Karpas-422 (cell line): ENCODE data around the gene ADGRF5. TPM values are rescaled to one million over a fixed set of nuclear protein-coding genes. Genes with fewer than 3 reads are reported as not detected.

Experiments
- DNase-seq: peaks from one replicate; pipeline ENCODE4 v3.0.0-alpha.2; 2015
- H2AFZ ChIP-seq: fragments of 200-600 bp; sonication (generic); 2 replicates; pipeline ENCODE4 v1.6.1; 2014; ENCODE audit warnings: antibody characterized with exemption, low read length, mixed read lengths
- H3K27ac ChIP-seq: fragments of 200-600 bp; sonication (generic); 2 replicates; pipeline ENCODE4 v1.5.1; 2014; ENCODE audit warnings: mild to moderate bottlenecking, low read length, moderate library complexity
- H3K27me3 ChIP-seq: fragments of 200-600 bp; sonication (generic); 2 replicates; pipeline ENCODE4 v1.6.1; 2014; ENCODE audit warnings: low read length, mixed read lengths
- H3K36me3 ChIP-seq: fragments of 200-600 bp; sonication (generic); 2 replicates; pipeline ENCODE4 v1.6.1; 2014; ENCODE audit warnings: low read length, mixed read lengths; ENCODE audit not compliant: insufficient read depth
- H3K4me1 ChIP-seq: fragments of 200-600 bp; sonication (generic); 2 replicates; pipeline ENCODE4 v1.6.1; 2014; ENCODE audit warnings: mild to moderate bottlenecking, low read length, mixed read lengths
- H3K4me2 ChIP-seq: fragments of 200-600 bp; sonication (generic); 2 replicates; pipeline ENCODE4 v1.6.1; 2014; ENCODE audit warnings: low read length, low read depth, mild to moderate bottlenecking; ENCODE audit not compliant: poor library complexity, severe bottlenecking
- H3K4me3 ChIP-seq: fragments of 200-600 bp; sonication (generic); 2 replicates; pipeline ENCODE4 v1.5.1; 2014; ENCODE audit warnings: mild to moderate bottlenecking, antibody characterized with exemption, low read length, mixed read lengths
- H3K79me2 ChIP-seq: fragments of 200-600 bp; sonication (generic); 2 replicates; pipeline ENCODE4 v1.6.1; 2014; ENCODE audit warnings: mild to moderate bottlenecking, low read length, mixed read lengths
- H3K9ac ChIP-seq: fragments of 200-600 bp; sonication (generic); 2 replicates; pipeline ENCODE4 v1.6.0; 2014; ENCODE audit warnings: low read length
- H3K9me2 ChIP-seq: fragments of 200-600 bp; sonication (generic), shearing (Covaris generic); replicated peaks from 2 replicates; pipeline ENCODE4 v1.6.0; 2014; ENCODE audit warnings: mild to moderate bottlenecking, low read length, moderate library complexity; ENCODE audit not compliant: insufficient read depth
- H3K9me3 ChIP-seq: fragments of 300-700, 200-600 bp; sonication (generic); 2 replicates; pipeline ENCODE4 v1.6.1; 2014; ENCODE audit warnings: low read length, mixed read lengths
- H4K20me1 ChIP-seq: fragments of 200-600 bp; sonication (generic); 2 replicates; pipeline ENCODE4 v1.6.1; 2014; ENCODE audit warnings: mild to moderate bottlenecking, antibody characterized with exemption, low read length, low read depth; ENCODE audit not compliant: insufficient read depth
- total RNA-seq: library from RNA; depleted of rRNA; stranded (reverse); fragments of >200 nt; shearing (Covaris generic); gene quantifications from 2 replicates; pipeline ENCODE4 v1.2.3, GENCODE V29; 2014; ENCODE audit warnings: low replicate concordance

ADGRF5 gene
- total RNA-seq, 1 experiment from 2014 or later = not detected

- no peak overlapping the region for H2AFZ ChIP-seq
- no peak overlapping the region for H3K4me3 ChIP-seq
- H3K4me1 ChIP-seq = no peaks in the 10 kb centered on the region
- no peaks in the 10 kb centered on the region for H3K36me3 ChIP-seq
- no peak overlapping the region for H3K4me2 ChIP-seq
- no peak for DNase-seq
- 0 out of 2 replicates have a peak, but pooled peaks cover 2% of the 10 kb centered on the region for H3K27me3 ChIP-seq
- H4K20me1 ChIP-seq = no peaks in the 10 kb centered on the region
- H3K27ac ChIP-seq = no peak overlapping the region
- H3K9ac ChIP-seq = no peak overlapping the region
- no peaks in the 10 kb centered on the region for H3K9me2 ChIP-seq
- H3K79me2 ChIP-seq = no peaks in the 10 kb centered on the region
- no peaks in the 10 kb centered on the region for H3K9me3 ChIP-seq
Observed at GRCh38 chr6:46925563-46926253, 4.0 kb upstream of the ADGRF5 start.

DNA sequence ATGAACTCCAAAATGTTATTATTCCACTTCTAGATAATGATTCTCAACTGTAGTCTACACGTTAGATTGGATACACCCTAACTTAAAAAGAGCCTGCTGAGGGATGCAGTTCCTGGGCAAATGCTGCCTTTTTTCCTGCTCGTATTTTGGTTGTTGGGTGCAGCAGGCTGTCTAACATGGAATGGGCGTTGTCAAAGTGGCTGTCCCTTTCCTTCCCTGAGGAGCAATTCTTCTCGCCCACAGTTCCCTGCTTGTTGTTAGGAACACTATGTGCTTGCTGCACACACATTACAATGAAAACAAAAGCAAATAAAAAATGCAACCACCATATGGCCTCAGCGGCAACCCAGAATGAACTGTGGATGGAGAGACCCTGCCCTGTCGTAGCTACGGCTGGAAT is 1.7 kb upstream of the ADGRF5 start:
- Histone ChIP-seq H3K4me3 (no peak overlapping the region), H3K4me2 (no peak overlapping the region), H3K27me3 (0 out of 2 replicates have a peak, but pooled peaks cover 2% of the 10 kb centered on the region), H4K20me1 (no peaks in the 10 kb centered on the region), H2AFZ (no peak overlapping the region), H3K79me2 (no peaks in the 10 kb centered on the region), H3K9me2 (no peaks in the 10 kb centered on the region), H3K9me3 (no peaks in the 10 kb centered on the region), H3K9ac (no peak overlapping the region), H3K4me1 (no peaks in the 10 kb centered on the region), H3K27ac (no peak overlapping the region), H3K36me3 (no peaks in the 10 kb centered on the region)
- no peak for DNase-seq

DNA sequence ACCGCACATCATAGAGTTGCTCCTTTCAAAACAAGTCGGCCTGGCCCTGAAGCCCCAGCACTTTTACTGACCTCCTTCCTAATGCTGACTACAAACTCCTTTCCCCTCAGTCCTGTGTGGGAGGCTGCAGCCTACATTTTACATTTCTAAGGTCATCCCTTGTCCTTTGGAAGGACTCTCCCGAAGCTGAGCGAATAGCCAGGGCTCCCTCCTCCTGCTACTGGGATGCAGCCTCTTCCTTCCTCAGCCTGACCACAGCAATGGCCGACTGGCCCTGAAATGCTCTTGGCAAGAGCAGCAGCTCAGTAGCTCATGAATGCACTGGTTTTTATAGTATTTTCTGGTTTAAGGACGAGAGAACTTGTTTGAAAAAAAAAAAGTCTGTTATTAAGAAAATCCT is 679 bp downstream of the ADGRF5 start:
- Histone ChIP-seq H3K4me2 (no peak overlapping the region), H3K4me1 (no peaks in the 10 kb centered on the region), H3K9me3 (no peaks in the 10 kb centered on the region), H3K9me2 (no peaks in the 10 kb centered on the region), H3K79me2 (no peaks in the 10 kb centered on the region), H3K27me3 (0 out of 2 replicates have a peak, but pooled peaks cover 2% of the 10 kb centered on the region), H3K4me3 (no peak overlapping the region), H3K36me3 (no peaks in the 10 kb centered on the region), H2AFZ (no peak overlapping the region), H3K27ac (no peak overlapping the region), H3K9ac (no peak overlapping the region), H4K20me1 (no peaks in the 10 kb centered on the region)
- DNase-seq = no peak

DNA sequence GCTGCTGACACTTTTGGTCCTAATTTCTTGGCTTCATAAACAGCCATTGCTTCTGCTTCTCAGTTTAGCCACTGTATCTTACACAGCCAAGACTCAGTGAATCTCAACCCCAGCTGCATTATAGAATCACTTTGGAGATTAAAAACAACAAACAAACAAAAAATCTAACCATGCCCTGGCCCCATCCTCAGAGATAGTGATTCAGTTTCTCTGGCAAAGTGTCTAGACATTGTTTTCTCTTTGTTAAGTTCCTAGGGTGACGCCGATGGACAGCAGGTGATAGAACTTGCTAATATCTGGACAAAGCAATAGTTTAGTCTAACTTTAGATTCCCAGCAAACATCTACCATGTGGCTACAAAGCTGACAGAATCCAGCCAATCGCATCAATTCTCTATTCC is 2.9 kb downstream of the ADGRF5 start:
- Histone ChIP-seq H3K27me3 (no peaks in the 10 kb centered on the region), H3K36me3 (no peaks in the 10 kb centered on the region), H3K27ac (no peak overlapping the region), H3K79me2 (no peaks in the 10 kb centered on the region), H3K9me2 (no peaks in the 10 kb centered on the region), H3K9me3 (no peaks in the 10 kb centered on the region), H4K20me1 (no peaks in the 10 kb centered on the region), H3K9ac (no peak overlapping the region), H2AFZ (no peak overlapping the region), H3K4me3 (no peak overlapping the region), H3K4me1 (no peaks in the 10 kb centered on the region), H3K4me2 (no peak overlapping the region)
- DNase-seq = no peak

DNA sequence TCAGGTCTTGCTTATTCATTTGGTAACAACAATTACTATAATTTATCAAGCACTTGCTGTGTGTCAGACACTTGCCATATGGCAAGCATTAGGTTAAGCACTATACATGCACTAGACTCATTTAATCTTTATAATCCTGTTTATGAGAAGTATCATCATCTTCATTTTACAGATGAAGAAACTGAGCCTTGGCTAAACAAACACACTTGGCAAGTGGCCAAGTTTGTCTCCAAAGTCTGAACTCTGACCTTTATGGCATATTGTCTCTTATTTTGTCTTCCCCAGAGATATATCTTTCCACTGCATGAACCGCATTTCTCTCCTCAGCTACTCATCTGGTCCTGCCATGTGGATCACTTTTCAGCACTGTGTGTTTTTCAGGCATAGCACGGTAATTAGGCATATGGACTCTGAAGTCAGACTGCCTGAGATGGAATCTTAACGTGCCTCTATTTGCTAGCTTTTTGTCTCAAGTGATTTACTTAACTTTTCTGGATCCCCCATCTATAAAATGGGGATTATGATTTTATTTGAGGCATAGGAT is 4.7 kb downstream of the ADGRF5 start:
- Histone ChIP-seq H2AFZ (no peak overlapping the region), H3K4me1 (no peaks in the 10 kb centered on the region), H3K27me3 (no peaks in the 10 kb centered on the region), H3K36me3 (no peaks in the 10 kb centered on the region), H3K9me3 (no peaks in the 10 kb centered on the region), H3K4me3 (no peak overlapping the region), H4K20me1 (no peaks in the 10 kb centered on the region), H3K27ac (no peak overlapping the region), H3K9me2 (no peaks in the 10 kb centered on the region), H3K4me2 (no peak overlapping the region), H3K79me2 (no peaks in the 10 kb centered on the region), H3K9ac (no peak overlapping the region)
- DNase-seq = no peak

GRCh38 chr6:46915866-46916265 is 5.9 kb downstream of the ADGRF5 start:
- no peaks in the 10 kb centered on the region for H3K36me3 ChIP-seq

DNA sequence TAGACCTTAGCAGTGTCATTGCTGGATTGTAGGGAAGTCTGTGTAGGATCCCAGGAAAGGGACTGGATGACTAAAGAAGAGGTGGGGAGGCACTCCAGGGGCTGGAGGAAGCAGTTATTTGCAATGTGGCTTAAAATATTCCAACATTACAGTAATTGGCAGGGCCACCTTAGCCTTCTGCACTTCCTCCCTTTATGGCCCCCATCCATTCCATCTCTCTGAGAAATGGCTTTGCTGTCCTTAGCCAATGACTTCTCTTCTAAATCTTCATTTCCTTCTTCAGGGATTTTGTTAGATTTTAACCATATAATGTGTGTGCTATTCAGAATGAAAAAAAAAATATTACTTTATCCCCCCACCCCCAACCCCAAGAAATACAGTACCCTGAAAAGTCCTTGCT is 6.4 kb downstream of the ADGRF5 start:
- no peaks in the 10 kb centered on the region for H3K4me1 ChIP-seq
- H4K20me1 ChIP-seq = no peaks in the 10 kb centered on the region
- no peak for DNase-seq
- no peak overlapping the region for H3K27ac ChIP-seq
- H3K9ac ChIP-seq = no peak overlapping the region
- no peak overlapping the region for H2AFZ ChIP-seq
- no peaks in the 10 kb centered on the region for H3K79me2 ChIP-seq
- no peaks in the 10 kb centered on the region for H3K9me2 ChIP-seq
- H3K36me3 ChIP-seq = no peaks in the 10 kb centered on the region
- no peaks in the 10 kb centered on the region for H3K27me3 ChIP-seq
- H3K4me2 ChIP-seq = no peak overlapping the region
- H3K4me3 ChIP-seq = no peak overlapping the region
- H3K9me3 ChIP-seq = no peaks in the 10 kb centered on the region

More at GRCh38 chr6:46915866-46916265, 5.9 kb downstream of the ADGRF5 start:
- H4K20me1 ChIP-seq = no peaks in the 10 kb centered on the region
- H3K79me2 ChIP-seq = no peaks in the 10 kb centered on the region
- no peaks in the 10 kb centered on the region for H3K27me3 ChIP-seq
- H3K4me2 ChIP-seq = no peak overlapping the region
- DNase-seq = no peak
- no peaks in the 10 kb centered on the region for H3K9me2 ChIP-seq
- no peak overlapping the region for H3K4me3 ChIP-seq
- H2AFZ ChIP-seq = no peak overlapping the region
- no peak overlapping the region for H3K9ac ChIP-seq
- no peak overlapping the region for H3K27ac ChIP-seq
- no peaks in the 10 kb centered on the region for H3K9me3 ChIP-seq
- H3K4me1 ChIP-seq = no peaks in the 10 kb centered on the region

- H3K9me2 ChIP-seq = no peaks in the 10 kb centered on the region
- DNase-seq = no peak
- no peaks in the 10 kb centered on the region for H3K9me3 ChIP-seq
- no peaks in the 10 kb centered on the region for H4K20me1 ChIP-seq
- no peaks in the 10 kb centered on the region for H3K36me3 ChIP-seq
- no peaks in the 10 kb centered on the region for H3K27me3 ChIP-seq
- no peaks in the 10 kb centered on the region for H3K79me2 ChIP-seq
- no peaks in the 10 kb centered on the region for H3K4me1 ChIP-seq
- no peak overlapping the region for H2AFZ ChIP-seq
- no peak overlapping the region for H3K27ac ChIP-seq
- H3K4me2 ChIP-seq = no peak overlapping the region
- H3K9ac ChIP-seq = no peak overlapping the region
- H3K4me3 ChIP-seq = no peak overlapping the region
Observed at GRCh38 chr6:46914279-46914810, 7.4 kb downstream of the ADGRF5 start.
